Measurements from ENCODE around the gene ADAMTS6.

DNA sequence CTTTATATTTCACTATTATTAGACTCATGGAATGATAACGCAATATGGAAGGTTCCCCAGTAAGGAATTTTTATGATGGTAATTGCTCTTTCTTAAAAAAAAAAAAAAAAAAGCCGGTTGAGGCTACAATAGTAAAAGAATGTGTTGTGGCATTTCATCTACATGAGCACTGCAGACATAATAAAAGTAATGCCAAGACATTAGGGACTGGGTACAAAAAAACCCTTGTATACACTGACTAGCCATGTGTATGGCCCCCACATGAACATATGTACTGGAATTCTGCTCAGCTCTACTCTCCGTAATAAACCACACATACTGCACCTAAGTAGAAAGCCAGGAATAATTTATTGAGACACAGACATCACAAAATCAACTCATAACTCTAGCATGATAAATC lies 218.4 kb downstream of the ADAMTS6 start:
- TF ChIP-seq CTCF (IDR thresholded peaks at IDR 0.05) (no peak), EP300 (IDR thresholded peaks at IDR 0.05) (no peak), POLR2A (IDR thresholded peaks at IDR 0.05) (no peak)

All from tibial nerve (tissue), 4 donors.